ENCODE results near the gene ARRDC1.
"Not testable (repeated sequence)": the region's sequence is repeated elsewhere in the genome, so short reads cannot be mapped to it uniquely, and the experiment has no call there.

The ARRDC1 gene

DNA sequence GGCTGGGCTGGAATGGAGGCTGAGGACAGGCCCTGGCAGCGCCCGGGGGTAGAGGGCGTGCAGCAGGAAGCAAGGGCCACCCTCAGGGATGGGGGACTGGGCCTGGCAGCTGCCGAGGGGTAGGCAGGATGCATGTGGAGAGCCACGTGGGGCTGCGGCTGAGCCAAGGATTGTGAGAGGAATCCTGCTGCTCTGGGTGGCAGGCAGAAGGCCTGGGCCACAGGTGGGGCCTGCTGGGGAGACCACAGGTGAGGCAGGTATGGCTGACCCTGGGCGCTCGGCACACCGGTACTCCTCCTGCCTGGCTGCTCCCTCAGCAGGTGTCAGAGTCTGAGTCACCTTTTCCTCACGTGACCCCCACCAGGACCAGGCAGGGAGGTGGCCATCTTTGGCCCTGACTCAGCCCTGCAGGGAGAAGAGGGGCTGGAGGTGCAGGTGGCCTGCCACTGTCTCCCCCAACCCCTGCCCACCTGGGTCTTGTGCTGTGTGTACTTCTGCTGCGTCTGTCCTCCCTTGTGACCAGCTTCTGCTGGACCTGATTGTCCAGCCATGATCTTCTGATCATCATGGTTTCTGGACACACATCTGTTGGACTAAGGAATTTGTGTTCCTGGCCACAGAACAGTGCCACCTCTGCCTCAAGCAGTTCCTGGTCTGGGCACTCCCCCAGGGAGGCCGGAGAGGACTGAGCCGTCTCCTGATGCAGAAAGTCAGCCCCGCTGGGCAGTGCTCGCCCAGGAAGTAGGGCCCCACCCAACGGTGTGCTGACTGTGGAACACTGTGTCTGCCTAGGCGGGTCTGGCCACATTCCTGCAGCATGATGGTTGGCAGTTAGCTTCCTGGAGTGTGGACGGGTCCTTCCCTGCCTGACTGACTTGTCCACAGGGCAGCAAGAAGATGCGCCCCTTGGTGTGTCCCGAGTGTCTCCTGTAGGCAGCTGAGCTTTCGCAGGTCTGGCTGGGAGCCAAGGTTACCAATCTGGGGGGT is 6.4 kb downstream of the ARRDC1 start:
- DNase-seq (ENCODE audit: low read depth in 1 of 2, low spot score in 1 of 2): no peak

DNA sequence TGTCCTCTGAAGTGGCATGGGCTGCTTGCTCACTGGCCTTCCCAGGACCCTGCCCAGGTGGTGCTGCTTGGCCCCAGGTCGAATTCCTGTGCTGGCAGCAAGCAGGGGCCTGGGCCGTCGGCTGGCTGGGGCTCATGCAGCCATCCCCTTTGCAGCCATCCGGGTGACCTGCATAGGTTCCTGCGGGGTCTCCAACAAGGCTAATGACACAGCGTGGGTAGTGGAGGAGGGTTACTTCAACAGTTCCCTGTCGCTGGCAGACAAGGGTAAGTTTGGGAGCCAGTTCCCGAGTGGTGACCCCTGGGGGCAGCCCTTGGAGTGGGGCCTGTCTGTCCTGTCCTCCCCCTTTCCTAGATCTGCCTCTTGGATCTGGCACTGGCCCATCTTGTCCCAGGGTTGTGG is 7.3 kb downstream of the ARRDC1 start:
- DNase-seq (ENCODE audit: low read depth in 1 of 2, low spot score in 1 of 2): no peak

DNA sequence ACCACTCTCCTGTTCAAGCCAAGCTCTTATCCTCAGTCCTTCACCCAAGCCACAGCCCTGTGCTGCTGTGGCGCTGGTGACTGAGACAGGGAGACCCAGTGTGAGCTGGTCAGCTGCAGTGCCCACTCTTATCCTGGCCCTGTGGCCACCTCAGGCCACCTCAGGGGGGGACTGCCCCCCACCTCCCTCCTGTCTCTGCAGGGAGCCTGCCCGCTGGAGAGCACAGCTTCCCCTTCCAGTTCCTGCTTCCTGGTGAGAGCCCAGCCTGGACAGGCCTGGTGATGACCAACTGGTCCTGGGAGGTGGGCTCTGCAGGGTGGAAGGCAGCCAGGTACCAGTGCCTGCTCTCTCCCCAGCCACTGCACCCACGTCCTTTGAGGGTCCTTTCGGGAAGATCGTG is 7.8 kb downstream of the ARRDC1 start:
- no peak for DNase-seq (ENCODE audit: low read depth in 1 of 2, low spot score in 1 of 2)

DNA sequence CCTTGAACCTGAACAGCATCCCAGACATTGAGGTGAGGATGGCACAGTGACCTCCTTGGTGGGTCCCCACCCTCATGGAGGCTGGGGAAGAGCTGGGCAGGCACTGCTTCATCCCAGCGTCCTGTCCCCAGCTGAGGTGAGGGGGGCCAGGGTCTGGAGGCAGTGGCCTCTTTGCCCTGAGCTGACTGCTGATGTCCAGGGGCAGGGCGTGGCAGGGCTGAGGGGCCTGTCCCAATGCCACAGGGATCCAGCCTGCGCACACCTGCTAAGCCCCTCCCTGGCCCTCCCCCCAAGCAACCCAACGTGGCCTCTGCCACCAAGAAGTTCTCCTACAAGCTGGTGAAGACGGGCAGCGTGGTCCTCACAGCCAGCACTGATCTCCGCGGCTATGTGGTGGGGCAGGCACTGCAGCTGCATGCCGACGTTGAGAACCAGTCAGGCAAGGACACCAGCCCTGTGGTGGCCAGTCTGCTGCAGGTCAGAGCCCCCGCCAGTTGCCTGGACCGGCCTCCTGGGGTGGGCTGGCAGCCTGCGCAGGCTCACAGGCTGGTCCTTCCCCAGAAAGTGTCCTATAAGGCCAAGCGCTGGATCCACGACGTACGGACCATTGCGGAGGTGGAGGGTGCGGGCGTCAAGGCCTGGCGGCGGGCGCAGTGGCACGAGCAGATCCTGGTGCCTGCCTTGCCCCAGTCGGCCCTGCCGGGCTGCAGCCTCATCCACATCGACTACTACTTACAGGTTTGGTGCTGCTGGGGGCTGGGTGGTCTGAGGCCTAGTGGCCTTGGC is 8.4 kb downstream of the ARRDC1 start:
- DNase-seq (ENCODE audit: low read depth in 1 of 2, low spot score in 1 of 2): no peak

DNA sequence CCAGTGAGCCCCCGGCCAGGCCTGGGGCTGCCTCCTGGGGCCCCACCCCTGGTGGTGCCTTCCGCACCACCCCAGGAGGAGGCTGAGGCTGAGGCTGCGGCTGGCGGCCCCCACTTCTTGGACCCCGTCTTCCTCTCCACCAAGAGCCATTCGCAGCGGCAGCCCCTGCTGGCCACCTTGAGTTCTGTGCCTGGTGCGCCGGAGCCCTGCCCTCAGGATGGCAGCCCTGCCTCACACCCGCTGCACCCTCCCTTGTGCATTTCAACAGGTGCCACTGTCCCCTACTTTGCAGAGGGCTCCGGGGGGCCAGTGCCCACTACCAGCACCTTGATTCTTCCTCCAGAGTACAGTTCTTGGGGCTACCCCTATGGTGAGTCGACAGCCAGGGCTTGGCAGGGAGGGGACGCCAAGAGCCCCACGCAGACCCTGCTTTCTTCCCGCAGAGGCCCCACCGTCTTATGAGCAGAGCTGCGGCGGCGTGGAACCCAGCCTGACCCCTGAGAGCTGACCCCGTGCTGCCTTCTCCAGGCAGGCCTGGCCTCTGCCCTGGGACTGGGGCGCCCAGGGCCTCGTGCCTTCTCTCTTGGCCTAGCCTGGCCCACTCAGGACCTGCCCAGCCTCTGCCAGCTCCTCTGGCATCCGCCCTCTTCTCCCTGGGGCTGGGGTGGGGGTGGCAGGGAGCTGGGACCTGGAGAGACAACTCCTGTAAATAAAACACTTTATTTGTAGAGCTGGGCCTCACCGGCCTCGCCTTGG is 9.3 kb downstream of the ARRDC1 start:
- DNase-seq (ENCODE audit: low read depth in 1 of 2, low spot score in 1 of 2): no peak

DNA sequence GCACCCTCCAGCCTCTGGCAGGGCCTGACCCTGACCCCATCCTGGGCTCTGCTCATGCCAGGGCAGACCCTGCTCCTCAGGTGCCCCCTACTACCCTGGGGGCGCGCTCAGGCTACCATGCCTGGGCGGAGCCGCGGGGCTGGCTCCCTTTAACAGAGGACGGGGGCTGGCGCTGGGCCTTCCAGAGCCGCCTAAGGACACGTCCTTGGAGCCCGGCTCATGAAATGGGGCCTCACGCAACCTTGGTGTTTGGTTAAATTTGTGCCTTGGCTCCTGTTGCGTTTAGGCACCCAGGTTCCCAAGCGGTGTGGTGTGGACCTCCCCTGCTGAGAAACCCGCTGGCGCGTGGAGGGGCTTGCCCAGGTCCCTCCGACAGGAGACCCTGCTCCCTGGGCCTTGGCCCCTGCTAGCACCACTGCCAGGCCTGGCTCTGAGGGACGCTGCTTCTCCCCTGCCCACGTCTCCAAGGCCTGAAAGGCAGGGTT is 9.9 kb downstream of the ARRDC1 start:
- no peak for DNase-seq (ENCODE audit: low read depth in 1 of 2, low spot score in 1 of 2)

DNA sequence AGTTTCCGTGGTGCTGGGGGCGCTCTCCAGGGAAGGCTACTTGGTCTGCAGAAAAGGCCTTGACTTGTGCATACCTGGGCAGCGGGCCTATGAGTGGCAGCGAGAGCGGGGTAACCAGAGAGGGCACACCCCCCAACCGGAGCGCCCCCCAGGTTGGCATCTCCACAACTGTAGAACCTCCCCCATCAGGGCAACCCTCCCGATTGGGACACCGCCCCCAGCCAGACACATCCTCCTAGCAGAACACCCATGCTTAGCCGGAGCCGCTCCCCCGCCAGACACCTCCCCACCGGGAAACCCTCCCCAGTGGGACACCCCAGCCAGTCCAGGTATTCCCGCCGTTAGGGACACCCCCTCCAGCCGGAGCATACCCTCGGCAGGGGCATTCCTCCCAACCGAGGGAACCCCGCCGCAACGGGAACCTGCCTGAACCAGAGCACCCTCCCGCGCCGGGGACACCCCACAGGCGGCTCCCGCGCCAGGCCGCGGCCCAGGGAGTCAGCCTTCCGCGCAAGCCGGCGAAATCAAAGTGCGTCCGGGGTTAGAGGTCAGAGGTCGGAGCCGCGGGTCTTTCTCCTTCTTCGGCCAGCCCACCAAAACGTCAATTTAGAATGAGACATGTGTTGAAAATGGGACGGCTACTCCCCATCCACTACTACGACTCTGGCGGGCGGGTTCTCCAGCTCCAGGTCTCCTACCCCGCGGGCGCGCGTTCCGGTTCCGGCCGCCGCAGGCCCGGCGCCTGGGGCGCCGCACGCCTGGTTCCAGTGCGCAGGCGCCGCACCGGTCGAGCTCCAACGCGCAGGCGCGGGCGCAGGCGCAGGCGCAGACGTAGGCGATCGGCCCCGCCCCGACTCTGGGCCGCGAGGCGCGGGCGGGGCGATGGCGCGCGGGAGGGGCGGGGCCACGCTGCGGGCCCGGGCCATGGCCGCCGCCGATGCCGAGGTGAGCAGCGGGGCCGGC is 12.9 kb downstream of the ARRDC1 start, which contains the start of gene EHMT1:
TSS of gene EHMT1 (plus strand) at position 901 of the 963 bp plus-strand sequence. CDS start at position 925, 24 bp downstream.
- peak; percentile 77 to 89 for DNase-seq (ENCODE audit: low read depth in 1 of 2, low spot score in 1 of 2)

DNA sequence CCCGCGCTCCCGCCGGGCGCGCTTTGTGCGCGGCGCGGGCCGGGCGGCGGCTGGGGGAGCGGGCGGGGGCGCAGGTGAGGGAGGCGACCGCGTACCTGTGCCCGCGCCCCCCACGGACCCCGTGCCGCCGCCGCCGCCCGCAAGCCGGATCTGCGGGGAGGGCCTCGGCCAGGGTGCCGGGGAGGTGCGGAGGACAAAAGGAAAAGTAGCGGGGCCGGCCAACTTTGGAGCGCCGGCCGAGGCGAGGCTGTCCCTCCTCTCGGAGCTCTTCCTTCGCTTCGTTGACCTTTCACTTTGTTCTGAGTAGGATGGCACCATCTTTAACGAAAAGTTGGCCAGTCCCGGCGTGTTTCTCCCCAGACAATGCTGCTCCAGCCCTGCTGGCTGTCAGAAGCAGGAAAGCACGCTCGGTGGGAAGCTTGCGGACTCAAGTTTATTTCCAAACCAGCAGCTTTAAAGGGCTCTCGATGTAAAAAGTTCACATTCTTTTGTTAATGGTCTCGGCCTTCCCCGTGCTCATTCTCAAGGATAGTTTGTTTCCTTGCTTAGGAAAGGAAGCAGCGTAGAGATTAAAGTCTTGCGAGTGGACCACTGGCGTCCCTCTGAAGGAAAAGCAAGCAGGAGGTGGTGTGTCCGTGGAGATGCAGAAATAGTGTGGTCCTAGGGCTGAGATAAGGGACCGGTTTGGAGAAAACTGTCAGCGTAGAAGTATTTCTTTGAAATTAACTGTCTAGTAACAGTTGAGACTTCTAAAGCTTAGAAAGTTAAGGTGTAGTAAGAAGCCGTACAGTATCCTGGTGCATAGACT is 14.0 kb downstream of the ARRDC1 start:
- no peak for DNase-seq (ENCODE audit: low read depth in 1 of 2, low spot score in 1 of 2)

DNA sequence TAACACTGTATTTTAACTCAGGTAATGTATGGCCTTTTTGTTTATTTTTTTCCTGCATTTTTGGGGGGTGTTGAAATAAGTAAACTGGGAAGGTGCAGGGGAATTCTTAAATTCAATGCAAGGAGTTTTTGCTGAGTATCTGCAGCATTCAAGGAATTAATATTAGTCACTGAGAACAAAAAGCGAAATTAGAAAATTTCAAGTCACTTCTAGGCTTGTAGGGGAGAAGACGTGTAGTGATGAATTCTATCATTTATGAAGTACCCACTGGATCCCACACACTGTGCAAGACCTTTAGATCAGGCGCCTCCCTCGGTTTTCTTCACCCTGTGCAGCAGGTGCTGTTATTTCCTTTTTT is 14.5 kb downstream of the ARRDC1 start:
- DNase-seq (ENCODE audit: low read depth in 1 of 2, low spot score in 1 of 2): no peak

DNA sequence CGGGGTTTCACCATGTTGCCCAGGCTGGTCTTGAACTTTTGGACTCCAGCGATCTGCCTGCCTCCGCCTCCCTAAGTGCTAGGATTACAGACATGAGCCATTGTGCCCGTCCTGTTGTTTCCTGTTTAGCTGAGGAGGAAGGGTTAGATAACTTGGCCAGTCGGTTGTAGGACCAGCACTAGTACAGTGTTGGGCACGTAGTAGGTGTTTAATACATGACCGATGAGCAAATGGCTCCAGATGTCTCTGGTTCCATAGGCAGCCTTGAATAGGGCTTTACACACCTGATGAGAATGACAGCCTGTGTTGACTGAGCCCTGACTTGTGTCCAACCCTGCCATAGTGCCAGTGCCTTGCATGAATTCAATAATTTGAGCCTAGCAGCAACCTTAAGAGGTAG is 15.1 kb downstream of the ARRDC1 start:
- DNase-seq (ENCODE audit: low read depth in 1 of 2, low spot score in 1 of 2): no peak

DNA sequence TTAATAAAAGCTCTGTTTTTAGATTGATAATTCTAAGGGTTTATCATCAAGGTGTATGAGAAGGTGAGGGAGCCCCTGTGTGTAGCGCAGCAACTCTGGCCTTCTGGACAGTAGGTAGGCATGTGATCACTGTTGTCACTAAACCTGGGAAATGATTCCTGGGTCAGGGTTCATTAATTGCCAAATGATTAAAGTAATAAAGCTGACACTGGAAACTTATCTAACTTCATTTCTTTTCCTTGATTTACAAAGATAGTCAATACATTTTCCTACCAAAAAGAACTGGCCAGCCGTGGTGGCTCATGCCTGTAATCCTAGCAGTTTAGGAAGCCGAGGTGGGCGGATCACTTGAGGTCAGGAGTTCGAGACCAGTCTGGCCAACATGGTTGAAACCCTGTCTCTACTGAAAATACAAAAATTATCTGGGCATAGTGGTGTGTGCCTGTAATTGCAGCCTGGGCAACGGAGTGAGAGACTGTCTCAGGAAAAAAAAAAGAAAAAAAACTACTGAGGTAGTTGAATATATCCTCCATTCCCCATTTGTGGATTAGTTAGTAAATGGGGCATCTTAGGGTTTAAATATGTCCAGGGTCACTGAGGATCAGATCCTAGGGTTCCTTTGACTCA is 15.8 kb downstream of the ARRDC1 start:
- no peak for DNase-seq (ENCODE audit: low read depth in 1 of 2, low spot score in 1 of 2)

DNA sequence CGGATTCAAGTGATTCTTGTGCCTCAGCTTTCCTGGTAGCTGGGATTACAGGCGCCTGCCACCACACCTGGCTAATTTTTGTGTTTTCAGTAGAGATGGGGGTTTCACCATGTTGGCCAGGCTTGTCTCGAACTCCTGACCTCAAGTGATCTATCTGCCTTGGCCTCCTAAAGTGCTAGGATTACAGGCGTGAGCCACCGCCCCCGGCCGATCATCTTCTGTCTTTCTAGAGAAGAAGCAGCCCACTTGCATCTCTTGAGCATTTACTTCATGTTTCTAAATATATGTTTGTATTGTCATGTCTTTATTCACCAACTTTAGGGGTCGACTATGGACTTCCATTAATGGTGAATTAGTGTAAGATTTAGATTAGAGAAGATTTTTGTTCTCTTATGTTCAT is 16.7 kb downstream of the ARRDC1 start:
- DNase-seq (ENCODE audit: low read depth in 1 of 2, low spot score in 1 of 2): not testable (repeated sequence)

DNA sequence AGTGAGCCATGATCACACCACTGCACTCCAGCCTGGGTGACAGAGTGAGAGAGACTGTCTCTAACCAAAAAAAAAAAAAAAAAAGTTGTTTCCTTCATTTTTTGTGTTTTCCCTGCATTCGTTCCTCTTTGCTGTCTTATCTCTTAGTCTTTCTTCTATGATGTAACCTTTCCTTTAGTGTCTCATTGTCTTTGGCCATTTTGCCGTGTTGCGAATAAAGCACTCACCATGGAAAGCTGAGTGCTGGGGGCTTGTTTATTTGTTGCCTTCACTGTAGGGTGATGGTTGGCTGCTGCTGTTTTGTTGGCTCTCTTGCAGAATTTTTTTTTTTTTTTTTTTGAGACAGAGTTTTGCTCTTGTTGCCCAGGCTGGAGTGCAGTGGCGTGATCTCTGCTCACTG is 21.0 kb downstream of the ARRDC1 start:
- no peak for DNase-seq (ENCODE audit: low read depth in 1 of 2, low spot score in 1 of 2)

DNA sequence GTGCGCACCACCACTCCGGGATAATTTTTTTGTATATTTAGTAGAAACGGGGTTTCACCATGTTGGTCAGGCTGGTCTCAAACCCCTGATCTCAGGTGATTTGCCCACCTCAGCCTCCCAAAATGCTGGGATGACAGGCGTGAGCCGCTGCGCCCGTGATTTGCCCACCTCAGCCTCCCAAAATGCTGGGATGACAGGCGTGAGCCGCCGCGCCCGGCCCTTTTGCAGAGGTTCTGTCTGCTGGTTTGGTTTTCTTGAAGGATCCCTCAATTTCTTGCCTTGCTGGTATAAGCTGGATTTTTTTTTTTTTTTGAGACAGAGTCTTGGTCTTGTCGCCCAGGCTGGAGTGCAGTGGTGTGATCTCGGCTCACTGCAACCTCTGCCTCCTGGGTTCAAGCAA is 21.9 kb downstream of the ARRDC1 start:
- DNase-seq (ENCODE audit: low read depth in 1 of 2, low spot score in 1 of 2): not testable (repeated sequence)

DNA sequence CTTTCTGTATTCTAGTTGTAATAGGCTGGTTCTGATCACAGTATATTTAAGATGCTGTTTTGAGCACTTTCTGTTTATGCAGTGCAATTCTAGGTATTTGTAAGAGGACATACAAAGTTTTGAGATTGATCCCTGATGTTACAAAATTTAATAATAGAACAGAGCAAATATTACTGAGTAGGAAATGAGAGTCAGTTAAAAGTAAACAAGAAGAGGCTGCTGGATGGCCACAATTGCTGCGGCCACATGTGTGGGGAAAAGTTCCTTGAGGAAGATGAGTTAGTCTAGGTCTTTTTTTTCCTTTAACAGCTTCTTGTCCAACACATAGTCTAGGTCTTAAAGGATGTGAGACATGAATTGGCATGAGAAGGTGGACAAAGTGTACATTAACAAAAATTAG is 24.6 kb downstream of the ARRDC1 start:
- no peak for DNase-seq (ENCODE audit: low read depth in 1 of 2, low spot score in 1 of 2)

DNA sequence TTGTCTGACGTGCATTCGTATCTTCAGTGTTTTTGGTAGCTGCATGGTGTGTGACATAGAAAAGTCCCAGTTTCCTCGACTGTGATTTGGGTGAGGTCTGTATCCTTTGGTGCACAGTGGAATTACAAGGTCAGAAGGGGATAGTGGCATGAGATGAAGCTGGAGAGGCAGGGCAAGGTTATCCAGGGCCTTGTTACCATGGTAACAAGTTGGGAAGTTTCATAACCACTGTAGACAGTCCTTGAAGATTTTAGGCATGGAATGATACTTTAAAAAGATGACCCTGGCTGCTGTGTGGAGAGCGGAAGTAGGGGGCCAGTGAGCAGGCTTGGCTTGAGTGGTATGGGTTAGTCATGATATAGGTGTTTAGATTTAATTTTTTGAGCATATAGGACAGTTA is 25.2 kb downstream of the ARRDC1 start:
- DNase-seq (ENCODE audit: low read depth in 1 of 2, low spot score in 1 of 2): no peak

DNA sequence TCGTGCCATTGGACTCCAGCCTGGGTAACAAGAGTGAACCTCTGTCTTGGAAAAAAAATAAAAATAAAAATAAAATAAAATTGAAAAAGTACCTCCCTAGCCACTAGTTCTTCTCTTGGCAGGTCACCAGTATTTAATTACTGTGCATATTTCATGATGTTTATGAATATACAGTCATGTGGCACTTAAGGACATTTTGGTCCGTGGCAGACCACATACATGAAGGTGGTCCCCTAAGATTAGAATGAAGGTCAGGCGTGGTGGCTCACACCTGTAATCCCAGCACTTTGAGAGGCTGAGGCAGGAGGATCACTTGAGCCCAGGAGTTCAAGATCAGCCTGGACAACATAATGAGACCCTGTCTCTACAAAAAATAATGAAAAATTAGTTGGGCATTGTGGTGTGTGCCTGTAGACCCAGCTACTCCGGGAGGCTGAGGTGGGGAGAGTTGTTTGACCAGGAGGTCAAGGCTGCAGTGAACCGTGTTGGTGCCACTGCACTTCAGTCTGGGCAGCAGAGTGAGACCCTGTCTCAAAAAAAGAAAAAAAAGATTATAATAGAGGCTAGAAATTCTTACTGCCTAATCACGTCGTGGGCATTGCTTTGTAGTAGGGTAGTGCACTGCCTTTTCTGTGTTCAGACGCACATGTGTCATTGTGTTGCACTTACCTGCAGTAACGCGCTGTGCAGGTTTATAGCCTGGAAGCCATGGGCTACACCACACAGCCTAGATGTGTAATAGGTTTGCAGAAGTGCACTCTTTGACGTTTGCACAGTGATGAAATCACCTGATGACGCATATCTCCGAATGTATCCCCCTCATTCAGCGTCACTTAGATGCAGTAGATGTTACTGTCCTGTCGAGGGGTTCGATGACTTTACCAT is 26.1 kb downstream of the ARRDC1 start:
- DNase-seq (ENCODE audit: low read depth in 1 of 2, low spot score in 1 of 2): no peak
